A172 (cell line): Measurements from ENCODE around the gene TMEM237. TPM values are rescaled to one million over a fixed set of nuclear protein-coding genes. Genes with fewer than 3 reads are reported as not detected.
A peak's percentile ranks its signal among the peaks of the same experiment; 100 is the strongest.
"Not testable (repeated sequence)": the region's sequence is repeated elsewhere in the genome, so short reads cannot be mapped to it uniquely, and the experiment has no call there.

ENCODE experiments used
- DNase-seq: peaks from one replicate; pipeline ENCODE4 v3.0.0-alpha.2; 2015; ENCODE audit warnings: low spot score
- total RNA-seq: library from RNA; depleted of rRNA; stranded (reverse); fragments of >200 nt; shearing (Covaris generic); gene quantifications from 2 replicates; pipeline ENCODE4 v1.2.3, GENCODE V29; 2014; rRNA removed

Gene TMEM237, protein sequence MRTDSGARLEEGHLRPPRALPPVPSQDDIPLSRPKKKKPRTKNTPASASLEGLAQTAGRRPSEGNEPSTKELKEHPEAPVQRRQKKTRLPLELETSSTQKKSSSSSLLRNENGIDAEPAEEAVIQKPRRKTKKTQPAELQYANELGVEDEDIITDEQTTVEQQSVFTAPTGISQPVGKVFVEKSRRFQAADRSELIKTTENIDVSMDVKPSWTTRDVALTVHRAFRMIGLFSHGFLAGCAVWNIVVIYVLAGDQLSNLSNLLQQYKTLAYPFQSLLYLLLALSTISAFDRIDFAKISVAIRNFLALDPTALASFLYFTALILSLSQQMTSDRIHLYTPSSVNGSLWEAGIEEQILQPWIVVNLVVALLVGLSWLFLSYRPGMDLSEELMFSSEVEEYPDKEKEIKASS
- 101 and 107 TPM in 2 replicates for total RNA-seq

DNA sequence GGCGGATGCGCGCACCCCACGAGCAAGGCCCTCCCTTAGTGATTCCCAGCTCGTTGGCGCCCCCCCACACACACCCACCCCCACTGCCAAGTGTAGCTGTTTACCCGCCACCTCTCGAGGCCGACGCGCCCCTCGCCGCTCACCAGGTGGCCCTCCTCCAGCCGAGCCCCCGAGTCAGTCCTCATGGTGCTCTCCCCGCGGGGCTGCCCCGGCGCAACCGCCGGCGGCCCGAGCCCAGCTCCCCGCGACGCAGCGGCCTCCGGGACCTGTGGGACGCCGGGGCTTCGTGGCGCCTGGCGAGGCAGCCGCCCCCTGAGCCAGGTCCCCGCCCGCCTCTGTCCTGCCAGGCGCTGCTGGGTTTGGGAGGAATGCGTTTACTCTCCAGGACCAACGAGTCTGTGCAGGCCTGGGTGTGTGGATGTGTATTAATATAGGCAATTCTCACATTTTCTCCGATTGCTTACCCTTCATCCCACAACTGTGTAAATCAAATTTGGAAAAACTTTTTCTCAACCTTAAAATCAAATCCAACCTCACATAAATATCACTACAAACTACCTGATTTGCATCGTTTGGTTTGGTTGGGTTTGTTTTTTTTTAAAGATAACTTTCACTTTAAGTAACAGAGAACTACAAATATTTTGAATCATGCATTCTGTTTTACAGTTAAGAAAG is at the start of gene TMEM237:
Gene TMEM237, minus strand, starts transcription at position 288 of the 675 bp plus-strand sequence. Its CDS starts 103 bp downstream, at position 185.
- DNase-seq: no peak

GRCh38 chr2:201685156-201685555 is 41.9 kb upstream of the TMEM237 start:
- no peak for DNase-seq

DNA sequence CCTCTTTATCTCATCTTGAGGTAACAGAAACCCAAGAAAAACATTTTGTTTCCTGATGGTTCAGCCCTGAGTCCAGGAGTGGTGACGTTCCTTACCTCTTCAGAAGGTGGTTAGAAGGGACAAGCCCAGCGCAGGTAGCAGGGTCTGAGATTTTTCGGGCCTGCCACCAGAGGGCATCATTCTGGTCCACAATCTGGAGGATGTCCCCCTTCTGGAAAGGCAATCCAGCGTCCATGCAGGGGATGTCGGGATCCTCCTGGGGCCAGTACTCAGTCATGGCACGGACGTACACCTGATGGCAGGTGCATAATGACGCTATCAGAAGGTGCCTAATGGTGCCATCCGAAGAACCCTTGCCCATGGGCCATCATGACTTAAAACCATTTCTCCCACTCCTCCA is 37.4 kb upstream of the TMEM237 start:
- DNase-seq: no peak

GRCh38 chr2:201678401-201678800 is 35.1 kb upstream of the TMEM237 start:
- DNase-seq: no peak

DNA sequence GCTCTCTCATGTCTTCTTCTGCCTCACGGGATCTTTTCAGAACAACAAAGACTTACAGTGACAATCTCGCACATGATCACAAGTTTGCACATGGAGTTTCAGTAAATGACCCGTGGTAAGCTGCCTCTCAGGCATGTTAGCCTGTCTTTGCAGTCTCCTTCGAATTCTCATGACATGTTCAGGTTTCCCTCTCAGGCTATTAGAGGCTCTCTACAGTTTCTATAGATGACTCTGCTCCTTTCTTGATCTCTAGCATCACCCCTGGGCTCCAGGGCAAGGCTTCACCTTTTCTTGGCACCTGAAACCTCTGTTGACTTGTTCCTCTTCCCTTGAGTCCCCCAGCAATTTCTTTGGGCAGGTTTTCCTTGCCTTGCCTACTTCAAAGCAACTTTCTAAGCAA is 32.2 kb upstream of the TMEM237 start:
- no peak for DNase-seq

DNA sequence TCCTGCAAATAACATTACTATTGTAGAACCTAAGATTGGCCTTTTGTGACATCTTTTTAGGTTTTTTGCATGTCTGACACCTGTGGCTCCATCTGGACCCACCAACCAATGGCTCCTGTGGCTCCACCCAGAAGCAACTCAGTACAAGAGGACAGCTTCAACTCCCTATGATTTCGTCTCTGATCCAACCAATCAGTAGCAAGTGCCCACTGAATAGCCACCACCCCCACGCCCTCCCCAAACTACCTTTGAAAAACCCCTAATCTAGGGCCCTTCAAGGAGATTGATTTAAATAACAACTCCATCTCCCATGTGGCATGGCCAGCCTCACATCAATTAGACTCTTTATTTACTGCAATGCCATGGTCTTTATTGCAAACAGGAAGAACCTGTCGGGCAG is 31.5 kb upstream of the TMEM237 start:
- DNase-seq: no peak

GRCh38 chr2:201674298-201674697 is 31.0 kb upstream of the TMEM237 start:
- no peak for DNase-seq

GRCh38 chr2:201673546-201673945 is 30.2 kb upstream of the TMEM237 start:
- DNase-seq: no peak

- DNase-seq: not testable (repeated sequence)
These were observed 27.9 kb upstream of the TMEM237 start for GRCh38 chr2:201671205-201671604.

- no peak for DNase-seq
These were observed 26.6 kb upstream of the TMEM237 start for GRCh38 chr2:201669865-201670264.

- DNase-seq: no peak
These were observed 25.2 kb upstream of the TMEM237 start for GRCh38 chr2:201668402-201668910.

GRCh38 chr2:201664334-201664733 is 21.0 kb upstream of the TMEM237 start:
- no peak for DNase-seq

GRCh38 chr2:201661366-201661765 is 18.1 kb upstream of the TMEM237 start:
- DNase-seq: no peak

DNA sequence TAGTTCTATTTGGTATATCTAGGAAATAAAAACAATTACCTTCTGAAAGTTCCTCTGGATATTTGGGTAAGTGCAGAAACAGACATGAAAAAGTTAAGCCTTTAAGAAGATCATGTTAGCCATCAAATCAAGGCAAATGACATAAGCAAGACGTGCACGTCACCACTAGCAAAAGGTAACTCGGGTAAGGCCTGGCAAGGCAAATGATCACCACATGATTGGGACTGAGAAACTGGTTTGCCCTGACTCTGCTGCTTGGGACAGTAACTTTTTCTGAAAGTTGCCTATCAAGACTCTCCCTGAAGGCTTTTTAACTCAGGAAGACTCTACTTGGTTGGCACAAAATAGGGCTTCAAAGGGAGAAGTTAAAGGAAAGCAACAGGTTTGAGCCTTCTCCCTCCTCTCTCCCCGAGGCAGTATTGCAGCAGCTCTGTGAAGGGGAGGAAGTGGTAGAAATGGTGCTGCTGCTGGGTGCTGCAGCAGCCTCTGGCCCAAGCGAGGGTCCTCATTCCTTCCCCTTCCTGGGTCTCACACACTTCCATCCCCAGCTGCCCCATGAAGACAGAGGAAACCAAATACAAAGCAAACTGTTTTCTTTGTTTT is 17.1 kb upstream of the TMEM237 start:
- DNase-seq: no peak

- DNase-seq: no peak
These were observed 13.4 kb upstream of the TMEM237 start for GRCh38 chr2:201656740-201657139.

GRCh38 chr2:201656102-201656501 is 12.8 kb upstream of the TMEM237 start:
- no peak for DNase-seq

DNA sequence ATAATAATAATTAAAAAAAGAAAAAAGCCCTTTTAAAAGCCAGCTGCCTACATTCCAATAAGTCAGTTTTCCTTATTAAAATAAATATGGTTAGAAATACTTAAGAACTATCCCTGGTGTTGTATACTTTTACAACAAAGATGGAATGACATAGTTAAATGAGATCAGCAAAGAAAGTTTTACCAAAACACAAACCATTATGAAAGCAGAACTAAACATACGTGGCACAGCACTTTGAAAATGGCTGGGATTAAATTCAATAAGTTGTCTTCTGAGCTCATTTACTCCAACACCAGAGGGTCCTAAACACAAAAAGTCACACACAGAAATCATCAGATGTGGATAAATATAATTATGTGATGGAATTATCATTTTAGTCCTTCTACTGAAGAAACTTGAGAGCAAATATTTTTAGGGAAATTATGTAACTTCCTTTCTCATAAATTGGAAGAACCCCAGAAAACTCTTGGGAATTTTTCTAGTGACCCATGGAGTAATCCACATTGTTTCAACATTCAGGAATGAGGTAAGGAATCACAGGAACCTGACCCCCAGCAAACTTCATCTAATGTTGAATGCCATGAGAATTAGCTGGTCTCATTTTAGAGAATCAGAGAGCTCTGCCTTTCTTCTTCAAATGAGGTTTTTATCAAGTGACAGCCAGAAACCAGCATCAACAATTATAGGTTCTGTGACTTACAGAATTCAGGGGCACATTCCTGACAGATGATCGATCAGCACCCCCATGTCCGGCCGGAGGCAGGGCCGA is 11.5 kb upstream of the TMEM237 start:
- DNase-seq: peak; percentile 35

GRCh38 chr2:201653221-201653620 is 9.9 kb upstream of the TMEM237 start:
- no peak for DNase-seq

DNA sequence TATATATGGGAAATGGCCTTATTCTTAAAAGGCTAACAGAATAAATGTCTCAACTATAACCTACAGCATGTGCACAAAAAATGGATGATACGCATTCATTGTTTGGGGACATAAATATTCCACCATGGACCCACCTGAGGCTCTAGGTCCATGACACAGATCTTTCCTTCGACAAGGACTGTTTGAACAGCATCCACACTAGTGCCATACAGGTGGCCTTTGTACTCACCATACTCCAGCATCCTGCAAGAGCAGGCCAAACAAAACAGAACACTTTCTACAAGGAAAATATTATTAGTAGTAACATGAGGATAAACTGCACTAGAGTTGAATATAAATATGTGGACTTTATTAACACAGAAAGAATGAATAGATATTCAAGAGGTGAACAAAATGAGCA is 6.1 kb upstream of the TMEM237 start:
- DNase-seq: no peak

DNA sequence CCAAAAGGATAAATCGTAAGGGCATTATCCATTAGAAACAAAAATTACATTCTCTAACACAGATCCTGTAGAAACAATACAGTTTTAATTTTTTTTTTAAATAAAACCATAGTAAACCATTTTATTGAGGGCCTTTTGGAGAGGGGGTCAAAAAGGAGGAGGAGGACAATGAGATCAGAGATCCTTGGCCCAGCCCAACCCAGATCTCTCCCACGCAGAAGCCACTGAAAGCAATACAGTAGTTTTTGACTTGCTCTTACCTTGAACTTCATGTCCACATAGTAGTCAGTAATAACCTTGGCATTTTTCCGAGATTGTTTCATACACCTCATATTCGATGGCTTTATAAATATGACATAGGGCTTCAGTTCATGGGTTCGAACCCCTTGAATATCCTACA is 4.1 kb upstream of the TMEM237 start:
- no peak for DNase-seq

DNA sequence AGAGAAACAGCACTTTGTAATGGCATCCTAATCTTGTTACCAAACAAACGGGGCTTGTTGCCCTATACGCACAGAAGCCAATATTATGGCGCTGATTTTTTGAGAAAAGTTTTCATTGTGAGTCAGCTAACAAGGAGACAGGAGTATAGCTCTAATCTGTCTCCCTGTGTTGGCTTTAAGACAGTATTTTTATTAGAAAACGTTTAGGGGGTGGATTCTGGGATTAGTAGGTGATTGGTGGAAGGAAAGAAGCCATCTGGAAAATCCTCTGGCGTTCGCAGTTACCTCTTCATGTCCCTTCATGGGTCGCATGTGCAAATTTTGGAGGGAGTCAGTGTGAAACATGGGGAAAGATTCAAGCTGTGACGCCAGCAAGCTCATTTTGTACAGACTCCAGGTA is 698 bp upstream of the TMEM237 start:
- peak; percentile 59 for DNase-seq
